ENCODE results near the gene GALE.

- TF ChIP-seq YY1 (IDR thresholded peaks at IDR 0.05; ENCODE audit: insufficient read depth, insufficient read length) (no peak), ZNF274 (IDR thresholded peaks at IDR 0.05; ENCODE audit: low read depth, low read length) (no peak)
Observed at GRCh38 chr1:23796466-23797271, 3.9 kb downstream of the GALE start.

All from NT2/D1 (cell line).